ENCODE data around the gene CD3E. TPM values are rescaled to one million over a fixed set of nuclear protein-coding genes. Genes with fewer than 3 reads are reported as not detected.

The CD3E gene
- total RNA-seq, 1 experiment from 2014 or later: not detected

Other genes starting within 250 kb of the CD3E start
- gene TMPRSS4, start 227.7 kb upstream of the CD3E start, total RNA-seq (2014; rRNA removed; shearing (Covaris generic)): not detected in 2 replicates
- not detected in 2 replicates for gene SMIM35, start 217.8 kb upstream of the CD3E start, total RNA-seq (2014; rRNA removed; shearing (Covaris generic))
- gene SCN4B, start 151.9 kb upstream of the CD3E start, total RNA-seq (2014; rRNA removed; shearing (Covaris generic)): 0.10 TPM in 1 of 2 replicates, not detected in the other
- not detected in 2 replicates for gene SCN2B, start 128.1 kb upstream of the CD3E start, total RNA-seq (2014; rRNA removed; shearing (Covaris generic))
- gene JAML, start 79.7 kb upstream of the CD3E start, total RNA-seq (2014; rRNA removed; shearing (Covaris generic)): not detected in 2 replicates
- 0.68 and 0.72 TPM in 2 replicates for gene MPZL3, start 52.4 kb upstream of the CD3E start, total RNA-seq (2014; rRNA removed; shearing (Covaris generic))
- gene MPZL2, start 40.4 kb upstream of the CD3E start, total RNA-seq (2014; rRNA removed; shearing (Covaris generic)): 0.72 TPM in 1 of 2 replicates, not detected in the other
- not detected in 2 replicates for gene CD3D, start 38.0 kb downstream of the CD3E start, total RNA-seq (2014; rRNA removed; shearing (Covaris generic))
- not detected in 2 replicates for gene CD3G, start 39.6 kb downstream of the CD3E start, total RNA-seq (2014; rRNA removed; shearing (Covaris generic))
- 48.6 and 60.2 TPM in 2 replicates for gene UBE4A, start 54.9 kb downstream of the CD3E start, total RNA-seq (2014; rRNA removed; shearing (Covaris generic))
- 125 and 126 TPM in 2 replicates for gene ATP5MG, start 96.9 kb downstream of the CD3E start, total RNA-seq (2014; rRNA removed; shearing (Covaris generic))
- 18.0 and 21.9 TPM in 2 replicates for gene KMT2A, start 131.8 kb downstream of the CD3E start, total RNA-seq (2014; rRNA removed; shearing (Covaris generic))
- gene TTC36, start 222.7 kb downstream of the CD3E start, total RNA-seq (2014; rRNA removed; shearing (Covaris generic)): not detected in 2 replicates
- gene TMEM25, start 226.5 kb downstream of the CD3E start, total RNA-seq (2014; rRNA removed; shearing (Covaris generic)): 0.84 and 4.2 TPM in 2 replicates

Measured in RPMI7951 (cell line).